ENCODE measurements around the gene SERINC5.
"Not testable (repeated sequence)": the region's sequence is repeated elsewhere in the genome, so short reads cannot be mapped to it uniquely, and the experiment has no call there.

SERINC5 gene

GRCh38 chr5:80172067-80172695 lies 83.7 kb downstream of the SERINC5 start:
- Mint-ChIP-seq H3K27me3 (no peaks in the 10 kb centered on the region), H3K36me3 (peaks cover 32% of the 10 kb centered on the region), H3K27ac (no peak overlapping the region), H3K4me1 (no peaks in the 10 kb centered on the region), H3K4me3 (no peak overlapping the region), H3K9me3 (no peaks in the 10 kb centered on the region)
- DNase-seq (ENCODE audit: low spot score in 2 of 2), result no peak
- ATAC-seq (ENCODE audit: low read depth), result no peak

DNA sequence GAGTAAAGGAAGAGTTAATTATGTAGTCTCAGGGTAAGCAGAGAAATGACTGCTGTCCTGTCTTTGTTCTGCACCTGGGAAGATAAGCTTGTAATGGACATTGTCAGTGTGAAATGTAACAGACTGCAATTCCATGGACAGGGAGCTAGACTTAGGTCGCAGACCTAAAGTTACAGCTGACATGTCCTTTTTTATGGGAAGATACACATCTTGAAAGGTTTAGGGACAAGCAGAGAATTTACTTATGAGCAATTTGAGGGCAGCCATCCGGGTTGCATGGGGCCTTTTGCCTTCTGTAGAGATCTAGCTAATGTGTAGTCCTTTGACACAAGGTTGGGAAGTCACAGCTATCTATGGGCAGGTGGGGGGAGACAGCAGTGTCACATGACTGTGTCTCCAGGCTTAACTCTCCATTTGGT lies 85.7 kb downstream of the SERINC5 start:
- ATAC-seq (ENCODE audit: low read depth) (no peak), DNase-seq (ENCODE audit: low spot score in 2 of 2) (no peak)
- Mint-ChIP-seq H3K27ac (no peak overlapping the region), H3K27me3 (no peaks in the 10 kb centered on the region), H3K36me3 (peaks cover 37% of the 10 kb centered on the region), H3K9me3 (no peaks in the 10 kb centered on the region), H3K4me1 (no peaks in the 10 kb centered on the region), H3K4me3 (no peak overlapping the region)

- ATAC-seq (ENCODE audit: low read depth) (no peak), DNase-seq (ENCODE audit: low spot score in 2 of 2) (no peak)
- no peak overlapping the region for H3K27ac Mint-ChIP-seq
- peaks cover 33% of the 10 kb centered on the region for H3K36me3 Mint-ChIP-seq
- H3K27me3 Mint-ChIP-seq, result no peaks in the 10 kb centered on the region
- H3K4me3 Mint-ChIP-seq, result no peak overlapping the region
- no peaks in the 10 kb centered on the region for H3K4me1 Mint-ChIP-seq
- H3K9me3 Mint-ChIP-seq, result no peaks in the 10 kb centered on the region
Measured at GRCh38 chr5:80168388-80169028, 87.3 kb downstream of the SERINC5 start.

DNA sequence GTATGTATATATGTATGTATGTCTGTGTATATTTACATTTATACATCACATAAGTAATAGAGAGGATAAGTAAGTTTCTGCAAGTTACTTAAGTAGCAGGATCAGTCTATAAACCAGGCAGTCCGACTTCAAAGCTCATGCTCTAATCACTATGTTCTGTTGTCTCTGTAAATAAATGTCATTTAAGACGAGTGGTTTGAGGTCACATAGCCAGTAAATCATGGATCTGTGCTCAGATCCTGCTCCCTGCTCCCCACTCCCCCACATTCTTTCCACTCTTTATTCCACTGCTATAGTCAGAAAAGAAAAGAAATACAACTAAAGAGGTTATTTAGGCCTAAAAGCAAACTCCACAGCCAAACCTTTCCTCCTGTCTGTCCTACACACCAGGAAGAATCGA lies 90.4 kb downstream of the SERINC5 start:
- Mint-ChIP-seq H3K27ac (no peak overlapping the region), H3K27me3 (no peaks in the 10 kb centered on the region), H3K4me1 (no peaks in the 10 kb centered on the region), H3K9me3 (peaks cover 9% of the 10 kb centered on the region), H3K4me3 (no peak overlapping the region), H3K36me3 (peaks cover 37% of the 10 kb centered on the region)
- ATAC-seq (ENCODE audit: low read depth), result no peak
- DNase-seq (ENCODE audit: low spot score in 2 of 2), result no peak

DNA sequence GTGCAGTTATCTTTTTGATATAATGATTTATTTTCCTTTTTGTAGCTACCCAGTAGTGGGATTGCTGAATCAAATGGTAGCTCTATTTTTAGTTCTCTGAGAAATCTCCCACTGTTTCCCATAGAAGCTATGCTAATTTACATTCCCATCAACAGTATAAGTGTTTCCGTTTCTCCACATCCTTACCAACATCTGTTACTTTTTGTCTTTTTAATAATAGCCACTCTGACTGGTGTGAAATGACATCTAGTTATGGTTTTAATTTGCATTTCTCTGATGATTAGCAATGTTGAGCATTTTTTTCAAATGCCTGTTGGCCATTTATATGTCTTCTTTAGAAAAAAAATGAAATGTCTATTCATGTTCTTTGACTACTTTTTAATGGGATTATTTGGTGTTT lies 94.7 kb downstream of the SERINC5 start:
- Mint-ChIP-seq H3K27ac (no peak overlapping the region), H3K4me1 (no peaks in the 10 kb centered on the region), H3K4me3 (no peak overlapping the region), H3K9me3 (peaks cover 9% of the 10 kb centered on the region), H3K36me3 (peaks cover 31% of the 10 kb centered on the region), H3K27me3 (no peaks in the 10 kb centered on the region)
- no peak for ATAC-seq (ENCODE audit: low read depth)
- no peak for DNase-seq (ENCODE audit: low spot score in 2 of 2)

DNA sequence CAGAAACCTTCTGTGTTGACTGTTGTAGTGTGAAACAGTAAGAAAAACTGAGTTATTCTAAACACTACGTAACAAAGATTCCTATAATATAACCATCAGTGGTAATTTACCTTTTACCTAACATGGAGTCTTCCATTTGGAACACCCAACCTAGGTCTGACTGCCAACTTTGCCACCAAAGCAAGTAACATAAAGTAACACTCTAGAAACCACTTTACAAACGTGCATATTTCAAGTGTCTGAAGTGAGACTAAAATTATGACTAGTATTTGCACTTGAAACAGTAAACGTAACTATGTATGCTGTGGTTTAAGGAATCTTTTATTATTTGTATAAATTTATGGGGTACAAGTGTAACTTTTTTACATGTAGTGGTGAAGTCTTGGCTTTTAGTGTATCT lies 95.6 kb downstream of the SERINC5 start:
- Mint-ChIP-seq H3K9me3 (peaks cover 9% of the 10 kb centered on the region), H3K36me3 (peaks cover 29% of the 10 kb centered on the region), H3K27ac (no peak overlapping the region), H3K4me1 (no peaks in the 10 kb centered on the region), H3K27me3 (no peaks in the 10 kb centered on the region), H3K4me3 (no peak overlapping the region)
- DNase-seq (ENCODE audit: low spot score in 2 of 2), result no peak
- no peak for ATAC-seq (ENCODE audit: low read depth)

- Mint-ChIP-seq H3K27ac (no peak overlapping the region), H3K4me1 (no peaks in the 10 kb centered on the region), H3K9me3 (peaks cover 9% of the 10 kb centered on the region), H3K27me3 (no peaks in the 10 kb centered on the region), H3K36me3 (peaks cover 28% of the 10 kb centered on the region), H3K4me3 (no peak overlapping the region)
- ATAC-seq (ENCODE audit: low read depth) (no peak), DNase-seq (ENCODE audit: low spot score in 2 of 2) (no peak)
Measured at GRCh38 chr5:80159133-80159815, 96.6 kb downstream of the SERINC5 start.

- ATAC-seq (ENCODE audit: low read depth), result no peak
- peaks cover 2% of the 10 kb centered on the region for H3K9me3 Mint-ChIP-seq
- no peaks in the 10 kb centered on the region for H3K27me3 Mint-ChIP-seq
- no peak overlapping the region for H3K27ac Mint-ChIP-seq
- peaks cover 14% of the 10 kb centered on the region for H3K36me3 Mint-ChIP-seq
- H3K4me1 Mint-ChIP-seq, result no peaks in the 10 kb centered on the region
- DNase-seq (ENCODE audit: low spot score in 2 of 2), result no peak
- H3K4me3 Mint-ChIP-seq, result no peak overlapping the region
Measured at GRCh38 chr5:80156156-80156555, 99.7 kb downstream of the SERINC5 start.

DNA sequence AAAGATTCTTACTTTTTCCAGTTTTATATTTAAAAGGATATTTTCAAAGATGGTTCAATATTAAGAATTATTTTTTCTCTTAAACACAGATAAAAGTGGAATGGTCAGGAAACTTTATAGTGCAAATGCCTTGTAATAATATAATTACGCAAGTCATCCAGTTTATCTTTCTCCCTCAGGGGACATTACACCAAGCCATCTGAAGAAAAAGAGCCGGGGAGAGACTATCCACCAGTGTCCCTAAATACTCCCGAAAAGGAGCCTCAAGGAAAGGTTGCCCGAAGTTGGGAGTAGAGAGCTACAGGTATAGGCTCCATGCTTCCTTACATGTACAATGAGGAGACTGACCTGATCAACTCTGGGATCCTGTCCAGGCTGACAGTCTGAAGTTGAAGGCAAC lies 101.1 kb downstream of the SERINC5 start:
- no peak for ATAC-seq (ENCODE audit: low read depth)
- no peak for DNase-seq (ENCODE audit: low spot score in 2 of 2)
- no peak overlapping the region for H3K27ac Mint-ChIP-seq
- H3K4me3 Mint-ChIP-seq, result no peak overlapping the region
- no peaks in the 10 kb centered on the region for H3K9me3 Mint-ChIP-seq
- peaks cover 16% of the 10 kb centered on the region for H3K36me3 Mint-ChIP-seq
- no peaks in the 10 kb centered on the region for H3K4me1 Mint-ChIP-seq
- no peaks in the 10 kb centered on the region for H3K27me3 Mint-ChIP-seq

DNA sequence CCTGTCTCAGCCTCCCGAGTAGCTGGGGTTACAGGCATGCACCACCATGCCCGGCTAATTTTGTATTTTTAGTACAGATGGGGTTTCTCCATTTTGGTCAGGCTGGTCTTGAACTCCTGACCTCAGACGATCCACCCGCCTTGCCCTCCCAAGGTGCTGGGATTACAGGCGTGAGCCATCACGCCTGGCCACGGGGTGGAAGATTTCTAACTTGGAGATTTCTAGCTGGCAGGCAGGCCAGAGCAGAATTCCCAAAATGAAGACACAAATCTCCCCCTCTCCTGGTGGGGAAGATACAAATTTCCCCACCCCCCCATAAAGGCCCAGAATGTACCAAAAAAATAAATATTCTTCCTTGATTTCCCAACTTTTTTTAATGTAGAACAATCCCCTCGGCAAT lies 101.6 kb downstream of the SERINC5 start:
- not testable (repeated sequence) for H3K27me3 Mint-ChIP-seq; H3K27ac Mint-ChIP-seq; H3K4me3 Mint-ChIP-seq; H3K4me1 Mint-ChIP-seq; H3K9me3 Mint-ChIP-seq; DNase-seq (ENCODE audit: low spot score in 2 of 2); ATAC-seq (ENCODE audit: low read depth)
- peaks cover 19% of the 10 kb centered on the region for H3K36me3 Mint-ChIP-seq

- no peaks in the 10 kb centered on the region for H3K27me3 Mint-ChIP-seq
- no peak for ATAC-seq (ENCODE audit: low read depth)
- no peaks in the 10 kb centered on the region for H3K9me3 Mint-ChIP-seq
- peaks cover 20% of the 10 kb centered on the region for H3K36me3 Mint-ChIP-seq
- H3K4me3 Mint-ChIP-seq, result no peak overlapping the region
- no peak for DNase-seq (ENCODE audit: low spot score in 2 of 2)
- no peak overlapping the region for H3K27ac Mint-ChIP-seq
- H3K4me1 Mint-ChIP-seq, result no peaks in the 10 kb centered on the region
Measured at GRCh38 chr5:80153586-80154126, 102.2 kb downstream of the SERINC5 start.

DNA sequence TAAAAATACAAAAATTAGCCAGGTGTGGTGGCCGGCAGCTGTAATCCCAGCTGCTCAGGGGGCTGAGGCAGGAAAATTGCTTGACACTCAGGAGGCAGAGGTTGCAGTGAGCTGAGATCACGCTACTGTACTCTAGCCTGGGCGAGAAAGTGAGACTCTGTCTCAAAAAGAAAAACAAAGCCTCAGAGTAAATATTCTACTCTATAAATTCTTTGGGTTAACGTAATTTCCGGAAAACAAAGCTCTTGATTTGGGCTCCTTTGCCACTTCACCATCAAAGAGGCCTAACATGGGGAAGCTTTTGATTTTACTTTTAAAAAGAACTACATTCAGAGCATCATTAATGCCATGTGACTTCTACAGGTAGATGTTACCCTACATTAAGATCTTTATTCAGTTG lies 103.1 kb downstream of the SERINC5 start:
- no peaks in the 10 kb centered on the region for H3K9me3 Mint-ChIP-seq
- DNase-seq (ENCODE audit: low spot score in 2 of 2) (no peak), ATAC-seq (ENCODE audit: low read depth) (no peak)
- no peaks in the 10 kb centered on the region for H3K27me3 Mint-ChIP-seq
- peaks cover 16% of the 10 kb centered on the region for H3K36me3 Mint-ChIP-seq
- H3K4me1 Mint-ChIP-seq, result no peaks in the 10 kb centered on the region
- H3K27ac Mint-ChIP-seq, result no peak overlapping the region
- H3K4me3 Mint-ChIP-seq, result no peak overlapping the region

DNA sequence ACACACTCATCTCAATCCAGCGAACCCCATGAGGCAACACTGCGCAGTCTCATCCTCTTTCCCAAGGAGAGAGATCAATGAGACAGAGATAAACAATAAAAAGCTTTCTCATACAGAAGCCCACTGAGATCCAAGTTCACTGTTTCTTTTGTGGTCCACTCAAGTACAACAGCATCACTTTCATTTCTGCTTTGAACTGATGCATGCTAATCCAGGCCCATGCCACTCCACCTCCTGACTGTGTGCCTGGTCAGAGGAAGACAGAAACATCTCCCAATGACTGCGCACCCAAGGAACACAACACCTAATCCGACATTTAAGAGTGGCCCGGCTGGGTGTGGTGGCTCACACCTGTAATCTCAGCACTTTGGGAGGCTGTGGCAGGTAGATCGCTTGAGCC lies 104.0 kb downstream of the SERINC5 start:
- H3K27ac Mint-ChIP-seq, result no peak overlapping the region
- no peaks in the 10 kb centered on the region for H3K4me1 Mint-ChIP-seq
- H3K36me3 Mint-ChIP-seq, result peaks cover 16% of the 10 kb centered on the region
- ATAC-seq (ENCODE audit: low read depth), result no peak
- H3K9me3 Mint-ChIP-seq, result no peaks in the 10 kb centered on the region
- no peak overlapping the region for H3K4me3 Mint-ChIP-seq
- no peak for DNase-seq (ENCODE audit: low spot score in 2 of 2)
- H3K27me3 Mint-ChIP-seq, result no peaks in the 10 kb centered on the region

- Mint-ChIP-seq H3K4me3 (no peak overlapping the region), H3K9me3 (no peaks in the 10 kb centered on the region), H3K4me1 (no peaks in the 10 kb centered on the region), H3K27me3 (no peaks in the 10 kb centered on the region), H3K36me3 (peaks cover 21% of the 10 kb centered on the region), H3K27ac (no peak overlapping the region)
- no peak for ATAC-seq (ENCODE audit: low read depth)
- no peak for DNase-seq (ENCODE audit: low spot score in 2 of 2)
Measured at GRCh38 chr5:80150731-80151130, 105.1 kb downstream of the SERINC5 start.

All from memory B cell (primary cell).